ENCODE measurements around the gene DNAJC3.

Gene DNAJC3

GRCh38 chr13:95842898-95843297 lies 166.0 kb downstream of the DNAJC3 start:
- DNase-seq (ENCODE audit: low spot score): no peak

Data from Ammon's horn (tissue), 1 donor.